Measurements from ENCODE around the gene ISG20L2. TPM values are rescaled to one million over a fixed set of nuclear protein-coding genes. Genes with fewer than 3 reads are reported as not detected.

The ISG20L2 gene
- total RNA-seq, 6 experiments from 2014 or later, result 10.3 to 14.1 (median 12.2) TPM

GRCh38 chr1:156744786-156745419, 16.3 kb upstream of the ISG20L2 start:
- Histone ChIP-seq H3K4me3 (no peak overlapping the region), H3K4me1 (peaks cover 0 to 41% (median 20%) of the 10 kb centered on the region in 4 donors), H3K9me3 (no peaks in the 10 kb centered on the region), H3K27ac (no peak overlapping the region), H3K36me3 (peaks cover 0 to 30% (median 7%) of the 10 kb centered on the region in 4 donors), H3K27me3 (no peaks in the 10 kb centered on the region)
- TF ChIP-seq CTCF (IDR thresholded peaks at IDR 0.05) (no peak), POLR2A (IDR thresholded peaks at IDR 0.05) (no peak)
- DNase-seq (no peak), ATAC-seq (no peak)
- 80% methylated on average over 8 of the region's 14 CpGs for WGBS (ENCODE audit: insufficient coverage, low coverage, low lambda C conversion rate, missing lambda C conversion rate)
- intact Hi-C loops (cut with DNase I), result no loop called here

- DNase-seq, result no peak
- no peak overlapping the region for H3K4me3 ChIP-seq
- intact Hi-C loops (cut with DNase I), result no loop called here
- H3K27ac ChIP-seq, result no peak overlapping the region
- ATAC-seq, result no peak
- TF ChIP-seq POLR2A (IDR thresholded peaks at IDR 0.05) (no peak), CTCF (IDR thresholded peaks at IDR 0.05) (no peak)
- peaks cover 0 to 40% (median 19%) of the 10 kb centered on the region in 4 donors for H3K4me1 ChIP-seq
- no peaks in the 10 kb centered on the region for H3K9me3 ChIP-seq
- peaks cover 0 to 30% (median 7%) of the 10 kb centered on the region in 4 donors for H3K36me3 ChIP-seq
- 93% methylated on average over 2 of the region's 12 CpGs for WGBS (ENCODE audit: insufficient coverage, low coverage, low lambda C conversion rate, missing lambda C conversion rate)
- H3K27me3 ChIP-seq, result no peaks in the 10 kb centered on the region
These were observed 15.8 kb upstream of the ISG20L2 start for GRCh38 chr1:156744344-156744743.

- DNase-seq, result no peak
These were observed 15.1 kb upstream of the ISG20L2 start for GRCh38 chr1:156743367-156744302.

GRCh38 chr1:156742801-156743200, 14.2 kb upstream of the ISG20L2 start:
- Histone ChIP-seq H3K4me1 (peaks cover 0 to 25% (median 11%) of the 10 kb centered on the region in 4 donors), H3K36me3 (peaks cover 0 to 31% (median 7%) of the 10 kb centered on the region in 4 donors), H3K27ac (no peak overlapping the region), H3K27me3 (no peaks in the 10 kb centered on the region), H3K4me3 (no peak overlapping the region), H3K9me3 (no peaks in the 10 kb centered on the region)
- DNase-seq (no peak), ATAC-seq (no peak)
- intact Hi-C loops (cut with DNase I), result no loop called here
- TF ChIP-seq POLR2A (IDR thresholded peaks at IDR 0.05) (no peak), CTCF (IDR thresholded peaks at IDR 0.05) (no peak)
- 92% methylated on average over 2 of the region's 4 CpGs for WGBS (ENCODE audit: insufficient coverage, low coverage, low lambda C conversion rate, missing lambda C conversion rate)

More at GRCh38 chr1:156743367-156744302, 15.1 kb upstream of the ISG20L2 start:
- Histone ChIP-seq H3K9me3 (no peaks in the 10 kb centered on the region), H3K27me3 (no peaks in the 10 kb centered on the region), H3K27ac (no peak overlapping the region), H3K4me3 (no peak overlapping the region), H3K36me3 (peaks cover 0 to 30% (median 7%) of the 10 kb centered on the region in 4 donors), H3K4me1 (peaks cover 0 to 33% (median 15%) of the 10 kb centered on the region in 4 donors)
- ATAC-seq, result no peak
- 70% methylated on average over 2 of the region's 14 CpGs for WGBS (ENCODE audit: insufficient coverage, low coverage, low lambda C conversion rate, missing lambda C conversion rate)
- TF ChIP-seq POLR2A (IDR thresholded peaks at IDR 0.05), result no peak
- intact Hi-C loops (cut with DNase I), result no loop called here
